AG10803 (cell line): ENCODE results near the gene TWF2.

Source experiments
- DNase-seq: peaks from one replicate; pipeline ENCODE4 v3.0.0; 2010; ENCODE audit warnings: low read depth
- H3K4me3 ChIP-seq: 2 replicates; pipeline ENCODE4 v1.5.1; 2011; ENCODE audit warnings: mild to moderate bottlenecking, low read length, control low read depth
- TF ChIP-seq, protein P1 (sequence below): conservative IDR thresholded peaks from 2 replicates; pipeline ENCODE4 v1.5.1; 2011; ENCODE audit warnings: mild to moderate bottlenecking, low read length, control low read depth, inconsistent platforms

The TWF2 gene

DNA sequence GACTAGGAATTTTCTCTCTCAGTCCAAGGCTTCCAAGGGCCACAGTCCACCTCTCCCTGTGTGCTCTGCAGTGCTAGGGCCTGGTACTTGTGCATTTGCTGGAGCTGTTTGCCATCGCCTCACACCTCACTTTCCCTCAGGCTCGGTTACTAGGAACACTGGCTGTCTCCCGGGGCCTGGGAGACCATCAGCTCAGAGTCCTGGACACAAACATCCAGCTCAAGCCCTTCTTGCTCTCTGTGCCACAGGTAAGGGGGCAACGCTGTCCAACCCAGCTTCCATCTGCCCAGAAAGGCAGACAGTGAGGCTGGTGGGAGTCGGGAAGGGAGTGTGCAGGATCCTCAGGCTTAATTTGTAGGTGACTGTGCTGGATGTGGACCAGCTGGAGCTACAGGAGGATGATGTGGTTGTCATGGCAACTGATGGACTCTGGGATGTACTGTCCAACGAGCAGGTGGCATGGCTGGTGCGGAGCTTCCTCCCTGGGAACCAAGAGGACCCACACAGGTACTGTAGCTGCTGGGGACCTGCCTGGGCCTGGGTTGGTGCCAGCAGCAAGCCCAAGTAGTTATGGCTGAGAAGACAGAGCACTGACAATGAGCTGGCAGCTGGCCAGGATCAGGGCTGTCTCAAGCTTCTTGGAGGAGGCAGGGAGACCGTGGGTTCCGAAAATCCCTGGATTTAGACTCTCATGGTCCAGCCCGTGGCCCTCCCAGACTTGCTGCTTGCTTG is 10.0 kb upstream of the TWF2 start:
- no peak for DNase-seq
- TF ChIP-seq, protein P1, sequence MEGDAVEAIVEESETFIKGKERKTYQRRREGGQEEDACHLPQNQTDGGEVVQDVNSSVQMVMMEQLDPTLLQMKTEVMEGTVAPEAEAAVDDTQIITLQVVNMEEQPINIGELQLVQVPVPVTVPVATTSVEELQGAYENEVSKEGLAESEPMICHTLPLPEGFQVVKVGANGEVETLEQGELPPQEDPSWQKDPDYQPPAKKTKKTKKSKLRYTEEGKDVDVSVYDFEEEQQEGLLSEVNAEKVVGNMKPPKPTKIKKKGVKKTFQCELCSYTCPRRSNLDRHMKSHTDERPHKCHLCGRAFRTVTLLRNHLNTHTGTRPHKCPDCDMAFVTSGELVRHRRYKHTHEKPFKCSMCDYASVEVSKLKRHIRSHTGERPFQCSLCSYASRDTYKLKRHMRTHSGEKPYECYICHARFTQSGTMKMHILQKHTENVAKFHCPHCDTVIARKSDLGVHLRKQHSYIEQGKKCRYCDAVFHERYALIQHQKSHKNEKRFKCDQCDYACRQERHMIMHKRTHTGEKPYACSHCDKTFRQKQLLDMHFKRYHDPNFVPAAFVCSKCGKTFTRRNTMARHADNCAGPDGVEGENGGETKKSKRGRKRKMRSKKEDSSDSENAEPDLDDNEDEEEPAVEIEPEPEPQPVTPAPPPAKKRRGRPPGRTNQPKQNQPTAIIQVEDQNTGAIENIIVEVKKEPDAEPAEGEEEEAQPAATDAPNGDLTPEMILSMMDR, result no peak
- no peak overlapping the region for H3K4me3 ChIP-seq

DNA sequence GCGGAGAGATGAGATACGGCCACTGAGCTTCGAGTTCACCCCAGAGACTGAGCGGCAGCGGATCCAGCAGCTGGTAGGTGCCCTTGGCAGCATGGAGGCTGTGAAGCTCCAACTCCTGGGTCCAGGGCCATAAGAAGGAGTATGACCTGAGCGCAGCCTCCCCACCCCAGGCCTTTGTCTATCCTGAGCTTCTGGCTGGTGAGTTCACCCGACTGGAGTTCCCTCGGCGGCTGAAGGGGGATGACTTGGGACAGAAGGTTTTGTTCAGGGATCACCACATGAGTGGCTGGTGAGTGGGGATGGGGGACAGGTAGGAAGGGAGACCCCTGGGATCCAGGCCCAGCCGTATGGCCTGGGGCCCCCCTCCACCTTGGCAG is 9.2 kb upstream of the TWF2 start:
- TF ChIP-seq, protein P1, result no peak
- DNase-seq, result no peak
- no peak overlapping the region for H3K4me3 ChIP-seq

GRCh38 chr3:52247409-52248164 is 8.6 kb upstream of the TWF2 start:
- TF ChIP-seq, protein P1, result no peak
- no peak overlapping the region for H3K4me3 ChIP-seq
- no peak for DNase-seq

- TF ChIP-seq, protein P1, result no peak
- no peak for DNase-seq
- H3K4me3 ChIP-seq, result peak overlapping the region; percentile 77; the same call in 1 of the 2 replicates
Observed at GRCh38 chr3:52246728-52247408, 7.9 kb upstream of the TWF2 start.

- TF ChIP-seq, protein P1, result no peak
- no peak for DNase-seq
- H3K4me3 ChIP-seq, result peak overlapping the region; percentile 77
Observed at GRCh38 chr3:52246264-52246620, 7.3 kb upstream of the TWF2 start.

DNA sequence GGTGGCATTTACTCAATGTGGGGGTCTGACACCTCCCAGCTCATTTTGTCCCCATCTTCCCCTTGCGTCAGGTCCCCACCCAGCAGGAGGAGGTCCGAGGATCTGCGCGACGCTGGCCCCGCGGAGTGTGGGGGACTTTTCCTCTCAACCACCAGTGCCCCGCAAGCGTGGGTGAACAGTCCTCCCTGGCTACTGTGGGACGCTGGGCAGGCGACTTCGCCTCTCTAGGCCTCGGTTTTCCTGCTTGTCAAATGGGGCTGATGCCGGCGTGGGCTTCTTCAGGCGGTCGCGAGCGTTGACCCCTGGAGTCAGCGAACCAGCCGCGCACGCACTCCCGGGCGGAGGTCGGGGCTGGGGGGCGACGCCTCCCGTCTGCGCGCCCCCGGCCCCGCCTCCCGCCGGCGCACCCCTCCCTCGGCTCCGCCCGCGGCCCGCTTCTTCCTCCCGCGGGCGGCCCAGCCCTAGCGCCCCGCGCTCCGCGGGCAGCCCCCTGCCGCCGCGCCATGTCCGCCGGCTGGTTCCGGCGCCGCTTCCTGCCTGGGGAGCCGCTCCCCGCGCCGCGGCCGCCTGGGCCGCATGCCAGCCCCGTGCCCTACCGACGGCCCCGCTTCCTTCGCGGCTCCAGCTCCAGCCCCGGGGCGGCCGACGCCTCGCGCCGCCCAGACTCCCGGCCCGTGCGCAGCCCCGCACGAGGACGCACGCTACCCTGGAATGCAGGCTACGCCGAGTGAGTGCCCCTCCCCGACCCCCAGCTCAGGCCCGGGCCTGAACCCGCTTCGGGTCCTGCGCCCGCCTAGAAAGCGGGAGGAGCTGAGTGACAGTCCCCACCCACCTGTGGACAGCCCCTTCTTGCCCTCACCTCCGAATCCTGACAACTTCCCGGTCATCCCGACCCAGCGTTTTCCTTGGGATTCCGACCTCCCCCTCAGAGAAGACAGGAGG is 6.6 kb upstream of the TWF2 start, which contains the start of gene PPM1M:
PPM1M (plus strand) TSS at position 438 of the 942 bp plus-strand sequence; CDS start at position 504, 66 bp downstream.
- TF ChIP-seq, protein P1, result no peak
- peak within 1 kb of the TSS; percentile 77 for H3K4me3 ChIP-seq
- peak; percentile 55 for DNase-seq
